Thoracic aorta (tissue), 2 donors: Measurements from ENCODE around the gene SYNDIG1. TPM values are rescaled to one million over a fixed set of nuclear protein-coding genes. Genes with fewer than 3 reads are reported as not detected.

Experiments
- ATAC-seq: fragments of 150-250 bp; one replicate; pipeline ENCODE4 v1.8.0; 2017; ENCODE audit warnings: low read depth; ENCODE audit not compliant: insufficient number of reproducible peaks, low FRiP score
- DNase-seq: peaks from one replicate; pipeline ENCODE4 v3.0.0-alpha.2; 2020; ENCODE audit warnings: low spot score
- H3K27ac ChIP-seq, 2 donors: fragments of 200-600 bp; sonication (generic); 1 replicate in 1 of 2; 2 replicates in 1 of 2; pipeline ENCODE4 v1.5.1; 2016; ENCODE audit warnings: mild to moderate bottlenecking in 2 of 2, moderate library complexity in 2 of 2
- H3K27me3 ChIP-seq: fragments of 200-600 bp; sonication (generic); replicated peaks from 2 replicates; pipeline ENCODE4 v1.6.0; 2016; ENCODE audit warnings: mild to moderate bottlenecking; ENCODE audit not compliant: insufficient read depth
- H3K36me3 ChIP-seq: fragments of 200-600 bp; sonication (generic); one replicate; pipeline ENCODE4 v1.5.1; 2016
- H3K4me1 ChIP-seq, 2 donors: fragments of 200-600 bp; sonication (generic); 1 replicate in 1 of 2; 2 replicates in 1 of 2; pipeline versions ENCODE4 v1.5.1 to v1.6.0; 2016; ENCODE audit warnings: low read depth in 2 of 2, mild to moderate bottlenecking in 1 of 2; ENCODE audit not compliant: control insufficient read depth in 1 of 2
- H3K4me3 ChIP-seq: fragments of 200-600 bp; sonication (generic); 2 replicates; pipeline ENCODE4 v1.5.1; 2016; ENCODE audit warnings: mild to moderate bottlenecking
- H3K9me3 ChIP-seq: fragments of 200-600 bp; sonication (generic); 2 replicates; pipeline ENCODE4 v1.5.1; 2016
- CTCF ChIP-seq: fragments of 200-600 bp; sonication (generic); IDR thresholded peaks from one replicate; pipeline ENCODE4 v1.5.1; 2019; ENCODE audit warnings: antibody characterized with exemption
- total RNA-seq, 2 donors: library from RNA; depleted of rRNA; stranded (reverse); fragments of >200 nt; gene quantifications; one replicate each; pipeline versions ENCODE4 v1.1.0 to v1.2.3, GENCODE V29; 2016

SYNDIG1 gene
- total RNA-seq, 2 donors from 2014 or later = 1.8 to 5.4 TPM

GRCh38 chr20:24522452-24523330 lies 53.3 kb downstream of the SYNDIG1 start:
- H3K27ac ChIP-seq = no peak overlapping the region

GRCh38 chr20:24523661-24524060 lies 54.2 kb downstream of the SYNDIG1 start:
- no peak for DNase-seq
- H3K9me3 ChIP-seq = no peaks in the 10 kb centered on the region
- no peak overlapping the region for H3K4me3 ChIP-seq
- no peaks in the 10 kb centered on the region for H3K36me3 ChIP-seq
- TF ChIP-seq CTCF = no peak
- H3K27me3 ChIP-seq = no peaks in the 10 kb centered on the region
- ATAC-seq = no peak
- no peak overlapping the region for H3K27ac ChIP-seq
- H3K4me1 ChIP-seq = no peaks in the 10 kb centered on the region

More at GRCh38 chr20:24522452-24523330, 53.3 kb downstream of the SYNDIG1 start:
- Histone ChIP-seq H3K36me3 (no peaks in the 10 kb centered on the region), H3K27me3 (no peaks in the 10 kb centered on the region), H3K9me3 (no peaks in the 10 kb centered on the region), H3K4me1 (no peaks in the 10 kb centered on the region), H3K4me3 (no peak overlapping the region)
- no peak for TF ChIP-seq CTCF
- ATAC-seq (no peak), DNase-seq (no peak)

- H3K27me3 ChIP-seq = no peaks in the 10 kb centered on the region
- H3K4me1 ChIP-seq = no peaks in the 10 kb centered on the region
- DNase-seq = no peak
- no peak for TF ChIP-seq CTCF
- no peak overlapping the region for H3K4me3 ChIP-seq
- no peak overlapping the region for H3K27ac ChIP-seq
- H3K36me3 ChIP-seq = no peaks in the 10 kb centered on the region
- no peak for ATAC-seq
- no peaks in the 10 kb centered on the region for H3K9me3 ChIP-seq
Observed at GRCh38 chr20:24528583-24529368, 59.3 kb downstream of the SYNDIG1 start.

- Histone ChIP-seq H3K4me3 (no peak overlapping the region), H3K27ac (no peak overlapping the region), H3K27me3 (no peaks in the 10 kb centered on the region), H3K9me3 (no peaks in the 10 kb centered on the region), H3K36me3 (no peaks in the 10 kb centered on the region), H3K4me1 (no peaks in the 10 kb centered on the region)
- no peak for DNase-seq
- ATAC-seq = no peak
- TF ChIP-seq CTCF = no peak
Observed at GRCh38 chr20:24529369-24529719, 59.9 kb downstream of the SYNDIG1 start.

- TF ChIP-seq CTCF = no peak
- H3K4me1 ChIP-seq = no peaks in the 10 kb centered on the region
- no peak overlapping the region for H3K4me3 ChIP-seq
- no peak for DNase-seq
- no peaks in the 10 kb centered on the region for H3K9me3 ChIP-seq
- no peak overlapping the region for H3K27ac ChIP-seq
- H3K36me3 ChIP-seq = no peaks in the 10 kb centered on the region
- no peak for ATAC-seq
- no peaks in the 10 kb centered on the region for H3K27me3 ChIP-seq
Observed at GRCh38 chr20:24530131-24530680, 60.8 kb downstream of the SYNDIG1 start.
